Neuronal stem cell (in vitro differentiated cells): ENCODE data around the gene CCL23.

Source experiments
- DNase-seq: peaks from one replicate; pipeline ENCODE4 v3.0.0-alpha.2; 2013; ENCODE audit warnings: low spot score
- H2AFZ ChIP-seq: one replicate; pipeline ENCODE4 v1.6.1; 2013; ENCODE audit warnings: mild to moderate bottlenecking, low read length, inconsistent platforms
- H2AK5ac ChIP-seq: 2 replicates; pipeline ENCODE4 v1.6.1; 2013; ENCODE audit warnings: low read depth, mild to moderate bottlenecking, inconsistent platforms, low read length, moderate library complexity, mixed read lengths
- H2BK120ac ChIP-seq: 2 replicates; pipeline ENCODE4 v1.6.1; 2013; ENCODE audit warnings: low read depth, mild to moderate bottlenecking, inconsistent platforms, low read length, moderate library complexity, mixed read lengths
- H2BK12ac ChIP-seq: one replicate; pipeline ENCODE4 v1.6.1; 2013; ENCODE audit warnings: low read length, inconsistent platforms
- H2BK15ac ChIP-seq: 2 replicates; pipeline ENCODE4 v1.6.1; 2013; ENCODE audit warnings: mild to moderate bottlenecking, low read length, inconsistent platforms, mixed read lengths
- H2BK5ac ChIP-seq: one replicate; pipeline ENCODE4 v1.6.1; 2013; ENCODE audit warnings: inconsistent platforms, mild to moderate bottlenecking, low read length, moderate library complexity
- H3K14ac ChIP-seq: one replicate; pipeline ENCODE4 v1.6.1; 2013; ENCODE audit warnings: low read length, inconsistent platforms
- H3K18ac ChIP-seq: 2 replicates; pipeline ENCODE4 v1.6.1; 2013; ENCODE audit warnings: low read length, inconsistent platforms
- H3K23ac ChIP-seq: 2 replicates; pipeline ENCODE4 v1.6.1; 2013; ENCODE audit warnings: low read depth, mild to moderate bottlenecking, mixed read lengths, low read length, inconsistent platforms; ENCODE audit not compliant: poor library complexity
- H3K27ac ChIP-seq: replicated peaks from 3 replicates; pipeline ENCODE4 v1.5.1; 2013; ENCODE audit warnings: low read length, inconsistent platforms
- H3K27me3 ChIP-seq, 3 experiments: 2 replicates each; pipeline ENCODE4 v1.6.1; 2013; ENCODE audit warnings: low read length in 3 of 3, mild to moderate bottlenecking in 2 of 3, inconsistent platforms in 1 of 3, low read depth in 1 of 3, mixed read lengths in 1 of 3, moderate library complexity in 1 of 3; ENCODE audit not compliant: control insufficient read depth in 3 of 3, insufficient read depth in 3 of 3
- H3K36me3 ChIP-seq, 2 donors: replicated peaks in 1 of 2; 2 replicates each; pipeline ENCODE4 v1.6.1; 2013; ENCODE audit warnings: low read length in 2 of 2; ENCODE audit not compliant: control insufficient read depth in 2 of 2, insufficient read depth in 2 of 2
- H3K4ac ChIP-seq: 2 replicates; pipeline ENCODE4 v1.6.1; 2013; ENCODE audit warnings: inconsistent platforms, mild to moderate bottlenecking, low read length, moderate library complexity
- H3K4me1 ChIP-seq, 2 donors: 1 replicate in 1 of 2; 2 replicates in 1 of 2; pipeline ENCODE4 v1.6.1; 2013; ENCODE audit warnings: low read length in 2 of 2, low read depth in 1 of 2; ENCODE audit not compliant: control insufficient read depth in 2 of 2, insufficient read depth in 1 of 2
- H3K4me2 ChIP-seq: one replicate; pipeline ENCODE4 v1.6.1; 2013; ENCODE audit warnings: mild to moderate bottlenecking, low read length, inconsistent platforms; ENCODE audit not compliant: insufficient read depth, poor library complexity, severe bottlenecking
- H3K4me3 ChIP-seq, 2 donors: 2 replicates each; pipeline ENCODE4 v1.5.1; 2013; ENCODE audit warnings: low read length in 2 of 2, mild to moderate bottlenecking in 2 of 2, inconsistent platforms in 1 of 2, moderate library complexity in 1 of 2
- H3K79me1 ChIP-seq: one replicate; pipeline ENCODE4 v1.6.1; 2013; ENCODE audit warnings: low read depth, mild to moderate bottlenecking, inconsistent platforms, low read length, moderate library complexity
- H3K9ac ChIP-seq: one replicate; pipeline ENCODE4 v1.6.1; 2013; ENCODE audit warnings: mild to moderate bottlenecking, low read depth, low read length, inconsistent platforms; ENCODE audit not compliant: poor library complexity
- H3K9me3 ChIP-seq, 2 donors: replicated peaks in 1 of 2; 2 replicates each; pipeline versions ENCODE3 to v1.6.1; 2013; ENCODE audit warnings: low read length in 2 of 2, mild to moderate bottlenecking in 2 of 2, inconsistent platforms in 1 of 2, low read depth in 1 of 2, mixed read lengths in 1 of 2, moderate library complexity in 1 of 2; ENCODE audit not compliant: control insufficient read depth in 2 of 2, insufficient read depth in 1 of 2
- H4K8ac ChIP-seq: one replicate; pipeline ENCODE4 v1.6.1; 2013; ENCODE audit warnings: low read depth, mild to moderate bottlenecking, inconsistent platforms, low read length, moderate library complexity
- H4K91ac ChIP-seq: one replicate; pipeline ENCODE4 v1.6.1; 2013; ENCODE audit warnings: low read length, low read depth, mild to moderate bottlenecking, inconsistent platforms; ENCODE audit not compliant: poor library complexity
- WGBS, 2 donors: extraction: QIAGEN DNeasy Blood & Tissue Kit; methylation state at CpG; one replicate each; pipeline ENCODE4 v1.1.7; 2013; ENCODE audit warnings: missing lambda C conversion rate in 2 of 2, mixed read lengths in 1 of 2; ENCODE audit not compliant: insufficient read length in 2 of 2, insufficient replicate concordance in 1 of 2; ENCODE audit errors: extremely low coverage in 2 of 2; 5-methylcytosine and 5-hydroxymethylcytosine counted together

CCL23 gene

GRCh38 chr17:36001110-36001771, 16.5 kb downstream of the CCL23 start, which contains the start of gene CCL15:
CCL15 (minus strand) TSS chr17:36001553; CDS start chr17:36001492, 61 bp downstream.
- H2BK120ac ChIP-seq = no peak within 1 kb of the TSS
- DNase-seq = no peak
- H4K91ac ChIP-seq = no peak within 1 kb of the TSS
- H2AK5ac ChIP-seq = no peak within 1 kb of the TSS
- H3K9me3 ChIP-seq = peaks cover 0 to 2% of the 10 kb centered on the region in 2 donors
- H3K27ac ChIP-seq = no peak within 1 kb of the TSS
- H3K27me3 ChIP-seq = no peaks in the 10 kb centered on the region
- H3K18ac ChIP-seq = peak within 1 kb of the TSS; percentile 44
- H2BK15ac ChIP-seq = no peak within 1 kb of the TSS
- no peak within 1 kb of the TSS for H3K9ac ChIP-seq
- H3K4ac ChIP-seq = no peak within 1 kb of the TSS
- no peak within 1 kb of the TSS for H3K14ac ChIP-seq
- H2BK5ac ChIP-seq = no peak within 1 kb of the TSS
- no peak within 1 kb of the TSS for H4K8ac ChIP-seq
- H2BK12ac ChIP-seq = no peak within 1 kb of the TSS
- peak within 1 kb of the TSS; percentile 36 for H2AFZ ChIP-seq
- no peak within 1 kb of the TSS for H3K4me3 ChIP-seq
- no CpG with 5 or more reads among the region's 6 CpGs for whole genome bisulfite sequencing, 2 donors
- no peaks in the 10 kb centered on the region for H3K36me3 ChIP-seq
- peaks cover 5 to 15% of the 10 kb centered on the region in 2 donors for H3K4me1 ChIP-seq
- no peak within 1 kb of the TSS for H3K4me2 ChIP-seq
- peak within 1 kb of the TSS; percentile 68 for H3K23ac ChIP-seq
- H3K79me1 ChIP-seq = no peaks in the 10 kb centered on the region

DNA sequence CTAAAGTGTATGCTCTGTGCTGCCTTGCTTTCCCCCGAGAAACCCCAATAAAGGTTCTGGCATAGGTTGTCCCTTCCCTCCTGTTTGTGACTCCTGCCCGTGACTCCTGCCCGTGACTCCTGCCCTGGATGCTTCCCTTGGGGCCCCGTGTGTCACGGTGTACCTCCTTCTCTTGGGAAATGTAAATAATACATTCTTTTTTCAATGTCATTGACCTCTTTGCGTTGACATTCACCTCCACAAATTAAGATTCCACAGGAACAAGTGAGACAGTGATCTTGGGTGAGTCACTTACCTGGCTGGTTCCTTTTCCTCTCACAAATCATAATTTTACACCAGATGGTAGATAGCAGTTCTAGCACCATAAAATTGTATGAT, 17.1 kb downstream of the CCL23 start:
- no peak overlapping the region for H3K4me3 ChIP-seq
- H3K36me3 ChIP-seq = no peaks in the 10 kb centered on the region
- no peak for DNase-seq
- H4K8ac ChIP-seq = no peak overlapping the region
- no peak overlapping the region for H2BK15ac ChIP-seq
- no peak overlapping the region for H3K9ac ChIP-seq
- H3K27me3 ChIP-seq = no peaks in the 10 kb centered on the region
- peaks cover 0 to 2% of the 10 kb centered on the region in 2 donors for H3K9me3 ChIP-seq
- H2AK5ac ChIP-seq = no peak overlapping the region
- no peaks in the 10 kb centered on the region for H3K79me1 ChIP-seq
- H2BK120ac ChIP-seq = no peak overlapping the region
- H3K4me1 ChIP-seq = peaks cover 5 to 15% of the 10 kb centered on the region in 2 donors
- H3K4ac ChIP-seq = no peak overlapping the region
- no peak overlapping the region for H3K14ac ChIP-seq
- no peak overlapping the region for H3K23ac ChIP-seq
- H3K27ac ChIP-seq = no peak overlapping the region
- H2BK12ac ChIP-seq = no peak overlapping the region
- H3K18ac ChIP-seq = no peak overlapping the region
- H2BK5ac ChIP-seq = no peak overlapping the region
- no CpG with 5 or more reads among the region's 6 CpGs for WGBS, 2 donors
- no peak overlapping the region for H4K91ac ChIP-seq
- H3K4me2 ChIP-seq = no peak overlapping the region
- no peak overlapping the region for H2AFZ ChIP-seq

GRCh38 chr17:35998756-35999155, 19.0 kb downstream of the CCL23 start:
- H4K8ac ChIP-seq = no peak overlapping the region
- H2BK120ac ChIP-seq = no peak overlapping the region
- no CpG with 5 or more reads among the region's 1 CpG for whole genome bisulfite sequencing, 2 donors
- peaks cover 0 to 2% of the 10 kb centered on the region in 2 donors for H3K9me3 ChIP-seq
- H3K18ac ChIP-seq = no peak overlapping the region
- no peaks in the 10 kb centered on the region for H3K27me3 ChIP-seq
- H2BK5ac ChIP-seq = no peak overlapping the region
- H3K4me1 ChIP-seq = peaks cover 5 to 15% of the 10 kb centered on the region in 2 donors
- H2BK15ac ChIP-seq = no peak overlapping the region
- no peak overlapping the region for H2BK12ac ChIP-seq
- no peaks in the 10 kb centered on the region for H3K79me1 ChIP-seq
- no peak overlapping the region for H2AK5ac ChIP-seq
- H3K4me3 ChIP-seq = no peak overlapping the region
- H3K27ac ChIP-seq = no peak overlapping the region
- H3K14ac ChIP-seq = no peak overlapping the region
- H2AFZ ChIP-seq = no peak overlapping the region
- H3K23ac ChIP-seq = no peak overlapping the region
- H3K4me2 ChIP-seq = no peak overlapping the region
- H4K91ac ChIP-seq = no peak overlapping the region
- H3K9ac ChIP-seq = no peak overlapping the region
- no peak for DNase-seq
- H3K4ac ChIP-seq = no peak overlapping the region
- H3K36me3 ChIP-seq = no peaks in the 10 kb centered on the region

DNA sequence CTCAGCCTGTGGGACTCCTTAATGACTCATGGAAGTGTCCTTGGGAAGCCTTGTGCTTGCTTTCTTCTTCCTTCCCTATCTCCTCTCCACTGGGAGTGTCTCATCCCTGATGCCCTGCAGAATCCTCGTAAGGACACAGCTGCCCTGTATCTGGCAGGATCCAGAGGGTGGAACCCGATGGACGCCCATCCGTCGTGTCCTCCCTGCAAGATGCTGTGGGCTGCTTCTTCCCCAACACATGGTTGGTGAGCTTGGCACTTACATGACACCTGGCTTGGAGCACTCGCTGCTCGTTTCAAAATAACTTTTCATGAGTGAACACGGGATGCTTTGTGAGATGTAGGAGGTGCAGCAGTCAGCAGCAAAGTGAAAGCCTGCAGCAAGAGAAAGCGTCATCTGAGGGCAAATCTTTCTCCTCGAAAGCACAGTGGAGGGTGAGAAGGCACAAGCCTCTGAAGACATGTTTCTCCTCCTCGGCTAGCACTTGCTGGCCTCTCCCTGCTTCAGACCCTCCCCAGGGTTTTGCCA, 19.7 kb downstream of the CCL23 start:
- H3K4me3 ChIP-seq = no peak overlapping the region
- H4K8ac ChIP-seq = no peak overlapping the region
- H2BK12ac ChIP-seq = no peak overlapping the region
- H3K18ac ChIP-seq = peak overlapping the region; percentile 27
- peaks cover 0 to 2% of the 10 kb centered on the region in 2 donors for H3K9me3 ChIP-seq
- H3K27me3 ChIP-seq = no peaks in the 10 kb centered on the region
- H2BK15ac ChIP-seq = no peak overlapping the region
- no peak overlapping the region for H2AK5ac ChIP-seq
- H3K79me1 ChIP-seq = no peaks in the 10 kb centered on the region
- H3K27ac ChIP-seq = no peak overlapping the region
- H3K36me3 ChIP-seq = no peaks in the 10 kb centered on the region
- H4K91ac ChIP-seq = no peak overlapping the region
- H2BK120ac ChIP-seq = no peak overlapping the region
- H3K4me2 ChIP-seq = no peak overlapping the region
- WGBS, 2 donors = no CpG with 5 or more reads among the region's 11 CpGs
- DNase-seq = no peak
- no peak overlapping the region for H3K4ac ChIP-seq
- H2BK5ac ChIP-seq = no peak overlapping the region
- H3K9ac ChIP-seq = no peak overlapping the region
- no peak overlapping the region for H3K14ac ChIP-seq
- peaks cover 5 to 15% of the 10 kb centered on the region in 2 donors for H3K4me1 ChIP-seq
- no peak overlapping the region for H3K23ac ChIP-seq
- H2AFZ ChIP-seq = no peak overlapping the region
